Measurements from ENCODE around the gene SMG6. TPM values are rescaled to one million over a fixed set of nuclear protein-coding genes. Genes with fewer than 3 reads are reported as not detected.

SMG6 gene
- total and polyA plus RNA-seq, 2 donors (not counting 1 experiment from before 2014, with no cell fraction given) = 10.6 to 35.5 TPM

DNA sequence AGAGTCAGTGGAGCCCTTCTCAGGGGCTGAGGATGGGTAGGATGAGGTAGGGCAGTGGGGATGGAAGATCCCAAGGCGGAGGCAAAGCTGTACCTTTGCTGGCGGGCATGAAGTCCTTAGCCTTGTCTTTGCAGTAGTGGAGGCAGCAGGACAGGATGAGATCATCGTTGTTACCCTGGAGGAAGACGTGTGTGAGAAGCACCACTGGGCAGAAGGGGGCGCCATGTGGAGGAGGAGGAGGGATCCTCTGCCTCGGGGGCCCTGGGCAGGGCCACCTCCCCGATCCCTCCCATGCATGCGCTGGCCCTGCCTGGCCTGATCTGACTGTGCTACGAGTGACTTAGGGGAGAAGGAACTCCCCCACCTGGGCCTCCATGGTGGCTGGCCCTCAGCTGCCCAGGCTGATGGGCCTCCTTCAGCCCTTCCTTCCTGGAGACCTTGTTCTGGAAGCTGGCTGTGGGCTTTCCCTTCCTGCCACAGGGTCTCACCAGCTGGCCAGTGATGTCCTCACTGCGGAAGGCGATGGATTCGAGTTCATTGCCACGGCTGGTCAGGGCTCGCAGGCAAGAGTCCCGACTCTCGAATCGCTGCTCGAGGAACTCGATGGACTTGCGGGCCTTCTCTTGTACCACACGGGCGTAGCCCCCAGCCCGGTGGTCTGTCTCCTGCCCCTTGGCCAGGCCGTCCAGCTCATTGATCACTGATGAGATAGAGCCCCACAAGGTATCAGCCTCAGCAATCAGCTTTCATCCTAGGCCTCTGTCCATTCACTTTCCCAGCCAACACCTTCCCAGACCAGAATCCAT, 238.4 kb downstream of the SMG6 start:
- Histone ChIP-seq H3K4me2 (replicated peaks; ENCODE audit: low read depth, low read length, poor library complexity, severe bottlenecking) (peak overlapping the region; percentile 39), H3K4me1 (ENCODE audit: control insufficient read depth in 2 of 2, insufficient read depth in 2 of 2, low read length in 2 of 2) (peaks cover 20 to 34% of the 10 kb centered on the region in 2 donors), H3K9ac (ENCODE audit: low read length) (peak overlapping the region; percentile 10), H4K20me1 (ENCODE audit: control insufficient read depth, insufficient read depth, low read length, poor library complexity, severe bottlenecking) (no peaks in the 10 kb centered on the region), H3K36me3 (replicated peaks in 1 of 2; ENCODE audit: control extremely low read depth in 1 of 2, control insufficient read depth in 1 of 2, extremely low read depth in 1 of 2, insufficient read depth in 2 of 2, low read length in 1 of 2) (peaks cover 0 to 22% of the 10 kb centered on the region in 2 experiments), H3K79me2 (ENCODE audit: control insufficient read depth, insufficient read depth, low read length) (no peaks in the 10 kb centered on the region), H3K27ac (ENCODE audit: low read length in 2 of 2) (peak overlapping the region; percentile 41 to 64), H3K4me3 (ENCODE audit: control extremely low read depth in 1 of 5, extremely low read depth in 1 of 5, insufficient read depth in 1 of 5, low read depth in 2 of 5, low read length in 4 of 5) (no peak overlapping the region), H3K9me3 (ENCODE audit: control extremely low read depth in 1 of 3, control insufficient read depth in 2 of 3, insufficient read depth in 1 of 3, low read length in 2 of 3) (no peaks in the 10 kb centered on the region), H2AFZ (ENCODE audit: insufficient read depth, low read depth, low read length, poor library complexity, severe bottlenecking) (peak overlapping the region; percentile 13), H3K27me3 (replicated peaks in 1 of 4; ENCODE audit: control extremely low read depth in 1 of 4, control insufficient read depth in 3 of 4, insufficient read depth in 4 of 4, low read length in 3 of 4) (peaks cover 0 to 1% (median 0%) of the 10 kb centered on the region in 4 experiments)
- H3K27me3 Mint-ChIP-seq = no peaks in the 10 kb centered on the region
- whole genome bisulfite sequencing (ENCODE audit: insufficient coverage) = 87% methylated on average over 22 of the region's 24 CpGs
- peak; percentile 40 for DNase-seq
- POLR2A ChIA-PET = no interaction called here
- CTCF ChIA-PET = interaction anchor here (1.2 to 3.8 kb wide), 5 partner anchors 9 to 180 kb away, joined by 3 to 17 read pairs (median 8); partner anchors contain the start of gene HIC1
- no peak for TF ChIP-seq EZH2 (IDR thresholded peaks at IDR 0.05; ENCODE audit: borderline replicate concordance, insufficient read depth, low read depth, low read length, poor library complexity, severe bottlenecking)
- TF ChIP-seq, protein P1, sequence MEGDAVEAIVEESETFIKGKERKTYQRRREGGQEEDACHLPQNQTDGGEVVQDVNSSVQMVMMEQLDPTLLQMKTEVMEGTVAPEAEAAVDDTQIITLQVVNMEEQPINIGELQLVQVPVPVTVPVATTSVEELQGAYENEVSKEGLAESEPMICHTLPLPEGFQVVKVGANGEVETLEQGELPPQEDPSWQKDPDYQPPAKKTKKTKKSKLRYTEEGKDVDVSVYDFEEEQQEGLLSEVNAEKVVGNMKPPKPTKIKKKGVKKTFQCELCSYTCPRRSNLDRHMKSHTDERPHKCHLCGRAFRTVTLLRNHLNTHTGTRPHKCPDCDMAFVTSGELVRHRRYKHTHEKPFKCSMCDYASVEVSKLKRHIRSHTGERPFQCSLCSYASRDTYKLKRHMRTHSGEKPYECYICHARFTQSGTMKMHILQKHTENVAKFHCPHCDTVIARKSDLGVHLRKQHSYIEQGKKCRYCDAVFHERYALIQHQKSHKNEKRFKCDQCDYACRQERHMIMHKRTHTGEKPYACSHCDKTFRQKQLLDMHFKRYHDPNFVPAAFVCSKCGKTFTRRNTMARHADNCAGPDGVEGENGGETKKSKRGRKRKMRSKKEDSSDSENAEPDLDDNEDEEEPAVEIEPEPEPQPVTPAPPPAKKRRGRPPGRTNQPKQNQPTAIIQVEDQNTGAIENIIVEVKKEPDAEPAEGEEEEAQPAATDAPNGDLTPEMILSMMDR (IDR thresholded peaks at IDR 0.05) = peak; percentile 20
- ATAC-seq (ENCODE audit: low read depth) = peak; percentile 21
- H3K4me3 Mint-ChIP-seq = peak overlapping the region; percentile 61
- intact Hi-C loops (cut with micrococcal nuclease) = no loop called here
- H3K9me3 Mint-ChIP-seq (ENCODE audit: insufficient read depth) = no peaks in the 10 kb centered on the region
- H3K27ac Mint-ChIP-seq = peak overlapping the region; percentile 86
- H3K4me1 Mint-ChIP-seq = peaks cover 42% of the 10 kb centered on the region

GRCh38 chr17:2064520-2064971, 239.0 kb downstream of the SMG6 start:
- Histone ChIP-seq H3K4me2 (replicated peaks; ENCODE audit: low read depth, low read length, poor library complexity, severe bottlenecking) (peak overlapping the region; percentile 39), H3K4me3 (ENCODE audit: control extremely low read depth in 1 of 5, extremely low read depth in 1 of 5, insufficient read depth in 1 of 5, low read depth in 2 of 5, low read length in 4 of 5) (no peak overlapping the region), H3K27ac (ENCODE audit: low read length in 2 of 2) (peak overlapping the region; percentile 41 to 64), H3K9me3 (ENCODE audit: control extremely low read depth in 1 of 3, control insufficient read depth in 2 of 3, insufficient read depth in 1 of 3, low read length in 2 of 3) (no peaks in the 10 kb centered on the region), H3K4me1 (ENCODE audit: control insufficient read depth in 2 of 2, insufficient read depth in 2 of 2, low read length in 2 of 2) (peaks cover 24 to 35% of the 10 kb centered on the region in 2 donors), H3K9ac (ENCODE audit: low read length) (peak overlapping the region; percentile 10), H3K79me2 (ENCODE audit: control insufficient read depth, insufficient read depth, low read length) (no peaks in the 10 kb centered on the region), H3K27me3 (replicated peaks in 1 of 4; ENCODE audit: control extremely low read depth in 1 of 4, control insufficient read depth in 3 of 4, insufficient read depth in 4 of 4, low read length in 3 of 4) (peaks cover 0 to 5% (median 0%) of the 10 kb centered on the region in 4 experiments), H2AFZ (ENCODE audit: insufficient read depth, low read depth, low read length, poor library complexity, severe bottlenecking) (peak overlapping the region; percentile 13), H4K20me1 (ENCODE audit: control insufficient read depth, insufficient read depth, low read length, poor library complexity, severe bottlenecking) (no peaks in the 10 kb centered on the region), H3K36me3 (replicated peaks in 1 of 2; ENCODE audit: control extremely low read depth in 1 of 2, control insufficient read depth in 1 of 2, extremely low read depth in 1 of 2, insufficient read depth in 2 of 2, low read length in 1 of 2) (peaks cover 0 to 22% of the 10 kb centered on the region in 2 experiments)
- peak; percentile 77 for ATAC-seq (ENCODE audit: low read depth)
- intact Hi-C loops (cut with micrococcal nuclease) = no loop called here
- peaks cover 42% of the 10 kb centered on the region for H3K4me1 Mint-ChIP-seq
- H3K9me3 Mint-ChIP-seq (ENCODE audit: insufficient read depth) = no peaks in the 10 kb centered on the region
- ChIA-PET CTCF (interaction anchor here (0.8 to 3.8 kb wide), 6 partner anchors 9 to 182 kb away, joined by 3 to 17 read pairs (median 6); partner anchors contain the start of gene HIC1), POLR2A (interaction anchor here (0.6 kb wide), 1 partner anchor 23 kb away, joined by 3 read pairs; no protein-coding TSS in a partner anchor)
- TF ChIP-seq EZH2 (IDR thresholded peaks at IDR 0.05; ENCODE audit: borderline replicate concordance, insufficient read depth, low read depth, low read length, poor library complexity, severe bottlenecking) = no peak
- TF ChIP-seq, protein P1 (IDR thresholded peaks at IDR 0.05) = no peak
- peak overlapping the region; percentile 61 for H3K4me3 Mint-ChIP-seq
- DNase-seq = peak; percentile 48
- 0% methylated on average over 6 of the region's 6 CpGs for WGBS (ENCODE audit: insufficient coverage)
- peak overlapping the region; percentile 86 for H3K27ac Mint-ChIP-seq
- H3K27me3 Mint-ChIP-seq = no peaks in the 10 kb centered on the region

Data from B cell (primary cell).